K562 treated with DMSO at 1 percent for 24 hours (cell line): ENCODE data around the gene ANKS4B. TPM values are rescaled to one million over a fixed set of nuclear protein-coding genes. Genes with fewer than 3 reads are reported as not detected.

Experiments used
- total RNA-seq: library from RNA; unstranded; fragments of 300-600 nt; gene quantifications from 2 replicates; pipeline ENCODE4 v1.2.3, GENCODE V29; 2022; ENCODE audit warnings: low read depth; ENCODE audit not compliant: insufficient read depth

ANKS4B gene
- total RNA-seq = not detected in 2 replicates

GRCh38 chr16:21233521-21234150, at the start of gene ANKS4B:
TSS of gene ANKS4B (plus strand) at chr16:21233699. CDS start at chr16:21233738, 39 bp downstream.

GRCh38 chr16:21211486-21211885, 22.0 kb upstream of the ANKS4B start, which contains the start of gene ZP2:
TSS of gene ZP2 (minus strand) at chr16:21211574. CDS start at chr16:21211547, 27 bp downstream.

GRCh38 chr16:21277927-21278706, 44.6 kb downstream of the ANKS4B start, which contains the start of gene CRYM:
TSS of gene CRYM (minus strand) at chr16:21278290. CDS start at chr16:21278251, 39 bp downstream.

Other genes with a start within 250 kb of the ANKS4B start
- gene DNAH3, start 82.9 kb upstream of the ANKS4B start, total RNA-seq = 0.34 and 0.57 TPM in 2 replicates
- gene LDAF1, start 75.0 kb upstream of the ANKS4B start, total RNA-seq = 19.2 and 21.1 TPM in 2 replicates
- not detected in 2 replicates for gene ZP2, start 22.1 kb upstream of the ANKS4B start, total RNA-seq
- 2.2 and 2.5 TPM in 2 replicates for gene CRYM, start 44.6 kb downstream of the ANKS4B start, total RNA-seq